ENCODE results near the gene DNAJC8. TPM values are rescaled to one million over a fixed set of nuclear protein-coding genes. Genes with fewer than 3 reads are reported as not detected.

The DNAJC8 gene
- total RNA-seq, 1 experiment from 2014 or later, result 61.4 TPM

DNA sequence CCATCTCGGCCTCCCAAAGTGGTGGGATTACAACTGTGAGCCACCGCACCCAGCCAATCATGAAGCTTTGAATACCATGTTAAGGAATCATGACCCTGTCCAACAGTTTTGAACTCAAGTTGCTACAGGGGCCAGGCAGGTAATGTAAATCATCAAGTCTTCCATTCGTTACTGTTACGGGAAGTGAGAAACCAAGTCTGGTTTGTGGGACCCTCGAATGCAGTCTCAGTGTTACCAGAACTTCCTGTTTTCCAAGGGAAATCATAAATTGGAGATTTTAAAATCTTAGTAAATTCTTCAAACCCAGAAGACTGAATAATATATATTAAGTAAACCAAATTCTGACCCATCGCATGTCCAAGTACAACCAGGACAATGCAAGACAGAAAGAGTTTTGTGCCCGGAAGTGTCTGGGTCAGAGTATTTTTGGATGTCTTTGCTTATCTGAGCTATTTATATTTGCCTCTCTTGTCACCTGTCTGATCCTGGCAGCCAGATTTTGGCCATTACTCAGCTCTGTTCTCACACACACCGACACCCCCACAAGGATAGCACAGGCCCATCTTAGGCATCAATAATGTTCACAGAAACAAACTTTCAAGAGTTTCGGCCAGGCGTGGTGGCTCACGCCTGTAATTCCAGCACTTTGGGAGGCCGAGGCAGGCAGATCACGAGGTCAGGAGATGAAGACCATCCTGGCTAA lies 11.9 kb upstream of the DNAJC8 start:
- Histone ChIP-seq H3K4me1 (replicated peaks; ENCODE audit: insufficient read depth) (peaks cover 24% of the 10 kb centered on the region), H3K4me3 (no peak overlapping the region), H3K9me3 (ENCODE audit: insufficient read depth, low read depth) (no peaks in the 10 kb centered on the region), H4K20me1 (ENCODE audit: insufficient read depth) (no peaks in the 10 kb centered on the region), H3K27ac (no peak overlapping the region), H3F3A (ENCODE audit: insufficient read depth, low read depth) (peaks cover 29% of the 10 kb centered on the region), H2AFZ (no peak overlapping the region), H3K27me3 (ENCODE audit: insufficient read depth, low read depth) (no peaks in the 10 kb centered on the region), H3K79me2 (ENCODE audit: low read depth) (0 out of 2 replicates have a peak, but pooled peaks cover 3% of the 10 kb centered on the region), H3K4me2 (no peak overlapping the region), H3K36me3 (ENCODE audit: low read depth) (no peaks in the 10 kb centered on the region), H3K9me2 (ENCODE audit: insufficient read depth) (no peaks in the 10 kb centered on the region)
- no peak for DNase-seq
- no TSS peak for BruUV-seq (replicated peaks)
- POLR2A ChIA-PET (ENCODE audit: unreplicated experiment), result no interaction called here
- no peak for TF ChIP-seq EZH2 (IDR thresholded peaks at IDR 0.05; ENCODE audit: low read depth)
- TF ChIP-seq, protein P1, sequence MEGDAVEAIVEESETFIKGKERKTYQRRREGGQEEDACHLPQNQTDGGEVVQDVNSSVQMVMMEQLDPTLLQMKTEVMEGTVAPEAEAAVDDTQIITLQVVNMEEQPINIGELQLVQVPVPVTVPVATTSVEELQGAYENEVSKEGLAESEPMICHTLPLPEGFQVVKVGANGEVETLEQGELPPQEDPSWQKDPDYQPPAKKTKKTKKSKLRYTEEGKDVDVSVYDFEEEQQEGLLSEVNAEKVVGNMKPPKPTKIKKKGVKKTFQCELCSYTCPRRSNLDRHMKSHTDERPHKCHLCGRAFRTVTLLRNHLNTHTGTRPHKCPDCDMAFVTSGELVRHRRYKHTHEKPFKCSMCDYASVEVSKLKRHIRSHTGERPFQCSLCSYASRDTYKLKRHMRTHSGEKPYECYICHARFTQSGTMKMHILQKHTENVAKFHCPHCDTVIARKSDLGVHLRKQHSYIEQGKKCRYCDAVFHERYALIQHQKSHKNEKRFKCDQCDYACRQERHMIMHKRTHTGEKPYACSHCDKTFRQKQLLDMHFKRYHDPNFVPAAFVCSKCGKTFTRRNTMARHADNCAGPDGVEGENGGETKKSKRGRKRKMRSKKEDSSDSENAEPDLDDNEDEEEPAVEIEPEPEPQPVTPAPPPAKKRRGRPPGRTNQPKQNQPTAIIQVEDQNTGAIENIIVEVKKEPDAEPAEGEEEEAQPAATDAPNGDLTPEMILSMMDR (conservative IDR thresholded peaks at IDR 0.05), result no peak
- CTCF ChIA-PET, result no interaction called here
- intact Hi-C loops (cut with micrococcal nuclease; ENCODE audit: unreplicated experiment), result loop anchor here (5.0 kb wide), 1 partner anchor 263 kb away; the partner anchor contains the start of gene RCC1

DNA sequence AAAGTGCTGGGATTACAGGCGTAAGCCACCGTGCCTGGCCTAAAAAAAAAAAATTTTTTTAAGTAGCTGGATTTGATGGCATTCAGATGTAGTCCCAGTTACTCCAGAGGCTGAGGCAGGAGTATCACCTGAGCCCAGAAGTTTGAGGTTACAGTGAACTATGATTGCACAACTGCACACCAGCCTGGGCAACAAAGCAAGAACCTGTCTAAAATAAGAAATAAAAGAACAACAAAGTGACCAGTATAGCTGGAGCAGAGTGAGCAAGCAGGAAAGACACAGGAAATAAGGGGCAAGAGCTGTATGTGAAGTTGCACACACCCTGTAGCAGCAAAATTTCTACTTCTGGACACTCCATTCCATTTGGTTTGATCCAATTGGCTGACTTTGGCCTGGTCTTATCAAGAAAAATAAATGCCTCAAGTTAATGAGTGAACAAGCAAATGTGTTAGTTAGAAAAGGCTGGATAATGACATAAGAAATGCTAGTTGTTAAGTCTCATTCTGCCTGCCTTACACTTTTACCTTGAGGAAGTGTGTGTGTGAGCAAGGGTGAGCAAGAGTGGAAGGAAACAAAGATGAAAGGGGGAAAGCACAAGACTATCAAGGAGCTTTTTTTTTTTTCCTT lies 11.0 kb upstream of the DNAJC8 start:
- Histone ChIP-seq H3K9me3 (ENCODE audit: insufficient read depth, low read depth) (no peaks in the 10 kb centered on the region), H4K20me1 (ENCODE audit: insufficient read depth) (no peaks in the 10 kb centered on the region), H3K4me1 (replicated peaks; ENCODE audit: insufficient read depth) (peaks cover 15% of the 10 kb centered on the region), H3K36me3 (ENCODE audit: low read depth) (no peaks in the 10 kb centered on the region), H3K4me2 (no peak overlapping the region), H3K4me3 (no peak overlapping the region), H3K79me2 (ENCODE audit: low read depth) (0 out of 2 replicates have a peak, but pooled peaks cover 3% of the 10 kb centered on the region), H2AFZ (no peak overlapping the region), H3K27ac (no peak overlapping the region), H3K27me3 (ENCODE audit: insufficient read depth, low read depth) (no peaks in the 10 kb centered on the region), H3K9me2 (ENCODE audit: insufficient read depth) (no peaks in the 10 kb centered on the region), H3F3A (ENCODE audit: insufficient read depth, low read depth) (peaks cover 20% of the 10 kb centered on the region)
- POLR2A ChIA-PET (ENCODE audit: unreplicated experiment), result interaction anchor here (0.6 kb wide), 1 partner anchor 112 kb away, joined by 3 read pairs; no protein-coding TSS in a partner anchor
- CTCF ChIA-PET, result no interaction called here
- intact Hi-C loops (cut with micrococcal nuclease; ENCODE audit: unreplicated experiment), result no loop called here
- TF ChIP-seq, protein P1 (conservative IDR thresholded peaks at IDR 0.05), result no peak
- TF ChIP-seq EZH2 (IDR thresholded peaks at IDR 0.05; ENCODE audit: low read depth), result no peak
- no TSS peak for BruUV-seq (replicated peaks)
- DNase-seq, result no peak

DNA sequence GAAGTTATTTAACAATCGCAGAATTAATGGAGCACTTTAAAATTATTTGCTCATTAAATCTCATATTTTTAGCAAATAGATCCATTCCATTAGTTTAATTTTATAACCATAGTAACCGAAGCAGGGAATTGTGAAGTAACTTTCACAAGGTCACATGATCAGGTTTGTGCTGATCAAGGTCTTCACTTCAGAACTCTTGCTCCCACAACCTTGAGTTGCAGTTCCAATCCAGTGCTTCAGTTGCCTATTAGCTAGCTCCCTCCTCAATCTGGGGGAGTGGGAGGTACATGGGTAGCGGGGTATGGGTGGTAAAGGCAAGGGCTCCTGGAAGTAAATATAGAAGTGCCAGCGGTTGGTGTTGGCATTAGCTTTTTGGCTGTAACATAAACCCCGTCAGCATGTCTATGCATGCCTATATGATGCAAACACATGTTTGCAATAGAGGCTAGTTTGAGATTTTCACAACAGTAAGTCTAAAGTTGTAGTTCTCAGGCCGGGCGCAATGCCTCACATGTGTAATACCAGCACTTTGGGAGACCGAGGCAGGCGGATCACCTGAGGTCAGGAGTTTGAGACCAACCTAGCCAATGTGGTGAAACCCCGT lies 8.9 kb upstream of the DNAJC8 start:
- peaks cover 9% of the 10 kb centered on the region; the same call in 1 of the 2 replicates for H3K4me1 ChIP-seq (replicated peaks; ENCODE audit: insufficient read depth)
- no peaks in the 10 kb centered on the region for H3K9me2 ChIP-seq (ENCODE audit: insufficient read depth)
- no TSS peak for BruUV-seq (replicated peaks)
- TF ChIP-seq, protein P1 (conservative IDR thresholded peaks at IDR 0.05), result no peak
- TF ChIP-seq EZH2 (IDR thresholded peaks at IDR 0.05; ENCODE audit: low read depth), result no peak
- intact Hi-C loops (cut with micrococcal nuclease; ENCODE audit: unreplicated experiment), result no loop called here
- no peak overlapping the region for H2AFZ ChIP-seq
- peaks cover 12% of the 10 kb centered on the region for H3K79me2 ChIP-seq (ENCODE audit: low read depth)
- ChIA-PET CTCF (no interaction called here), POLR2A (ENCODE audit: unreplicated experiment) (no interaction called here)
- H3K4me2 ChIP-seq, result no peak overlapping the region
- no peaks in the 10 kb centered on the region for H3K27me3 ChIP-seq (ENCODE audit: insufficient read depth, low read depth)
- no peaks in the 10 kb centered on the region for H3K9me3 ChIP-seq (ENCODE audit: insufficient read depth, low read depth)
- H3K4me3 ChIP-seq, result no peak overlapping the region
- H3K27ac ChIP-seq, result no peak overlapping the region
- H3F3A ChIP-seq (ENCODE audit: insufficient read depth, low read depth), result peaks cover 3% of the 10 kb centered on the region; the same call in 1 of the 2 replicates
- H4K20me1 ChIP-seq (ENCODE audit: insufficient read depth), result no peaks in the 10 kb centered on the region
- H3K36me3 ChIP-seq (ENCODE audit: low read depth), result no peaks in the 10 kb centered on the region
- no peak for DNase-seq
